Activated T-helper 1 cell treated with anti-CD3 and anti-CD28 coated beads, Interleukin-2, amount 50 U/mL, for 16 hours (primary cell): Measurements from ENCODE around the gene CAMK2B.

Experiments used
- DNase-seq, 2 donors: peaks; one replicate each; pipeline ENCODE4 v3.0.0-alpha.2; 2020; ENCODE audit warnings: low read depth in 1 of 2, low spot score in 1 of 2

The CAMK2B gene

DNA sequence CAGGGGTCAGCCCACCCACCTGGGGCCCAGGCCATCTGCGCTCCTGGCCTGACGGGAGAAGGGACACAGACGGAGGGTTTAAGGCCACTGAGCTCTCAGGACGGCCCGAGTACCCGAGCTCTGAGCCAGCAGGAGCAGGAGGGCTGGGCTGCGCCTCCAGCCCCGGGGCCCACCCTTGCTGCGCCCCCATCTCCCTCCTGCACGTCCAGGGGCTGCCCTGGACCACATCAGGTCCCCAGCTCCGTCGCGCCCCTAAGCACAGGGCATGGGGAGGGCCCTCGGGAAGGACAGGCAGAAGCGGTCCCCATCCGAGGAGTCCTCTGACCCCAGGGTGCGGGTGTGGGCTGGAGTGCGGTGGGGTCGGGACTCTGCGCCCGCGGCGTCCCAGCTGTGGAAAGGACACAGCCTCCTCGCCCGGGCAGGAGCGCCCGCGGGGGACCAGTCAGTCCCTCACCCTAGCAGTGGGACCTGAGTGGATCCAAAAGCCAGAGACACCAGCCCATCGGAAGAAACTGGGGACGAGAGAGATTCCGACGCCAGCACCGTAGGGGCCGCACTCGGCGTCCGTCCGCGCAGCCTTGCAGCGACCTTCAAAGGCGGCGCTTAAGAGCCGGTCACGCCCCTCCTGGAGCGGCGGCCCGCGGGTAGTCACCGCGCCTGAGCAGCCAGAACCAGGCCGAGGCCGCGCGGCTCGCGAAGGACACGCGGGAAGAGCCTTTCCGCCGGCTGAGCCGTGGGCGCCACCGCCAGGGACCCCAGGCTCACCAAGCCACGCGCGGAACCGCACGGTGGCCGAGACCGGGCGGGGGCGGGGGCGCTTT, 15.9 kb downstream of the CAMK2B start:
- no peak for DNase-seq

DNA sequence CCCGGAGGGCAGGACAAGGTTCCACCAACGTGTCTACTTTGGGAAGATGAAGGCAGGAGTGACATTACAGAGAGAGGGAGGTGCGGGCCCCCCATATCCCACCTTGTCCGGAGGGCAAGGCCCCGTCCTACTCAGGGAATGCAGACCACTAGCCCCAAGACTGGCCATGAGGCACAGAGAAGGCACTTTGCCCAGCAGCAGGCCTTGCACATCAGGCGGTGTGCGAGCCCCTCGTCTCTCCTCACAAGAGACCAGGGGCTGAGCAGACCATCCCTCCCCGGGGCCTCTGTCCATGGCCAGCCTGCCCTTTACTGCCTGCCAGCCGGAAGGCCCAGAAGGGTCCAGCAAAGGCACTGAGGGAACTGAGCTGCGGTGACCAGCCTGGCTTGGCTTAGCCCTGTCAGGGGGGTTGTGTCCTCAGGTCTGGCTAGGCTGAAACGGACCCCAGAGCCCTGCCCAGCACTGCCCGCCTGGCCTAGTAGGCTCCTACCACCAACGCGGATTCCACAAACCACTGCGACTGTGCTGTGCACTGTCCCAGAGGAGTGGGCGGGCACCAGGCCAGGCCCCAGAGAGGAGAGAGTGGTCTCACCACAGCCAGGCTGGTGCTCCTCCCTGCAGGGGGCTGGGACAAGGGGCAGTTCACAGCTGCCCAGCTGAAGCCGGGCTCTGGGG, 16.7 kb downstream of the CAMK2B start:
- DNase-seq, result no peak

DNA sequence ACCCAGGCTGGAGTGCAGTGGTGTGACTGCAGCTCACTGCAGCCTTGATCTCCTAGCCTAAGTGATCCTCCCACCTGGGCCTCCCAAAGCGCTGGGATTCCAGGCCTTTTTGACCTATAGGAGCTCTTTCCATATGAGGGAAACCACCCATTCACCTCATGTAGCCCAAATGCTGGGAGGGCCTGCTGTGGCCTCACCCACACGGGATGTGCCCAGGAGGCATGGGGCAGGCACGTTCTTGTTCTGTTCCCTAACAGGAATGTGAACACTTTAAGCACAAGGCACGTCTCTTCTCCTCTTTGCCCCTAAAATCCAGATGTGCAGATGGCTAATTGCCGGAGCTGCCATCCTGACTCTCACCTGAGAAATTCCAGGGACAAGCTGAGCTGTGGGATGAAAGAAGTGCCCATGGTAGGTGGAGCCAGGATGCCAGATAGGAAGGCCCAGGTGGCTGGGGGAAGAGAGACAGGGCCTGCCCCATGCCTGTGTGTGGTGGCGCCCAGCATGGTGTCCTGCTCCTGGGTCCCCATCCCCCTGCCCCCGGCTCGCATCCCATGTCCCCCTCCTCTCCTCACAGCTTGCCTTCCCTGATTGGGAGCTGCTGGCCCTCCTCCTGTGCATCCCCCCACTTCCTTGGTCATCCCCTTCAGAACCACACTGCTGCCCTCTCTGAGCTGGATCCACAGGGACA, 17.3 kb downstream of the CAMK2B start:
- no peak for DNase-seq

DNA sequence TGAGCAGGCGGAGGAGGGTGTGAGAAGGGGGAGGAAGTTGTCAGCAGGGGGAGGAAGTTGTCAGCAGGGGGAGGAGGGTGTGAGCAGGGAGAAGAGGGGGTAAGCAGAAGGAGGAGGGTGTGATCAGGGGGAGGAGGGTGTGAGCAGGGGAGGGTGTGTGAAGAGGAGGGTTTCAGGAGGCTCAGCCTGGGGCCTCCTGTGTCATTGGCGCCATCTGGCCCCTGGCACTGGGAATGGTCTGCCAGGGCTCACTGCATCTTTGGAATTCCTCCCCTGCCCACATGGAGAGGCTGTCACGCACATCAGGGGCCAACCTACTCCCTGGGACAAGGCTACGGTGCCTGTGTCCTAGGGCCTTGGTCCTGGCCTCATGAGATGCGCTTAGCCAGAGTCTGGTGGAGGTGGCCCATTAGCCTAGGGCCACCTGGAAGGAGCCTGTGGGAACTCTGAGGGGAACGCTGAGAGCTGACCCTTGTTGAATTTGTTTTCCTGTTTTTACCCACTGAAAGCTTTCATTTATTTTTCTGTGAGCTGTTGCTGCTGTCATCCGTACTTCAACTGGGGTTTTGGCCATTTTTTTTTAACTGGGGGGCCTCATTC, 18.0 kb downstream of the CAMK2B start:
- DNase-seq, result no peak

DNA sequence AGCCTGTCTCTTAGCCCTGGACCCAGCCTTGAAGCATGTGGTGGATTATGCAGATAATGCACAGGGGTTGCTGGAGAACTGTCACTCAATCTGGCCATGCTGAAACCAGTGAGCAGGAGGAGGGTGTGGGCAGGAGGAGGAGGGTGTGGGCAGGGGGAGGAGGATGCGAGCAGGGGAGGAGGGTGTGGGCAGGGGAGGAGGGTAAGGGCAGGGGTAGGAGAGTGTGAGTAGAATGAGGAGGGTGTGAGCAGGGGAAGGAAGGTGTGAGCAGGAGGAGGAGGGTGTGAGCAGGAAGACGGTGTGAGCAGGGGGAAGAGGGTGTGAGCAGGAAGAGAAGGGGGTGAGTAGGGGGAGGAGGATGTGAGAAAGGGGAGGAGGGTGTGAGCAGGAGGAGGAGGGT, 18.8 kb downstream of the CAMK2B start:
- DNase-seq, result no peak

DNA sequence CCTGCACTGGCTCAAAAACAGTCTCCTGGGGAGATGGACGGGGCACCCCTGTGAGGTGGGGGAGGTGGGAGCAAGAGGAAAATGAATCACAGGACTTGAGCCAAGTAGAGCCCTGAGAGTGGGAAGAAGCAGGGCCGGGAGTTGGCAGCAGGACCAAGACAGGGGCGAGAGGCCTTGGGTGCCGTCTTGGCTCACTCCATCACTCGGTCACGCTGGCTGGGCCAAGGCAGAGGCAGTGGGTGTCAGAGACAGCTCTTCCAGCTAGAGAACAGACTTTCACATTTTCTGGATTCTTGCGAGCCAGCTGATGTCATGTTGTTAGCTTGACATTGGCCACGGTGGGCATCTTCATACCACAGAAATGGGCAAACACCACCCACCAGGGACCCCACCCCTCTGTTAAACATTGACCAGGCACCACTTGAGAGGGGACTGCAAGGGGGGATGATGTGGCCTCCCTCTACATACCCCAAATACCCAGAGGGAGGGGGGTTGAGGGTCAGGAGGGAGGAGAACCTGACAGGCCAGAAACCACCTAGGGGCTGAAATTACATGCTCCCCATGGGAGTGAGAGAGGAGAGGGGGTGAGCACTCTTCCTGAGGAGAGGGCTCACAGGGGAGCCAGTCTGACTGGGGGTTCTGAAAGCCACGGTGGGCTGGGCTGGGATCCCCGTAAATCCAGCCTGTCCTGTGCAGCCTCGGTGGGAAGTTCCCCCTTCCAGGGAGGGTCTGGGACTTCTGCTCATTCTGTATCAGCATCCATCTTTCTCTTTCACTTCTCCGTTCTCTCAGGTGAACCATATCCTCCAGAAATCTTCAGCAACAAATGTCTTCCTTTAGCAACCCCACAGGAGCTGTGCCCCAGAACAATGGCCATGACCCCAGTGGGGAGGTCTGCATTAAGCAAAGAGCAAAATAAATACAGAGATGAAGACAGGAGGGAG, 19.6 kb downstream of the CAMK2B start:
- no peak for DNase-seq

DNA sequence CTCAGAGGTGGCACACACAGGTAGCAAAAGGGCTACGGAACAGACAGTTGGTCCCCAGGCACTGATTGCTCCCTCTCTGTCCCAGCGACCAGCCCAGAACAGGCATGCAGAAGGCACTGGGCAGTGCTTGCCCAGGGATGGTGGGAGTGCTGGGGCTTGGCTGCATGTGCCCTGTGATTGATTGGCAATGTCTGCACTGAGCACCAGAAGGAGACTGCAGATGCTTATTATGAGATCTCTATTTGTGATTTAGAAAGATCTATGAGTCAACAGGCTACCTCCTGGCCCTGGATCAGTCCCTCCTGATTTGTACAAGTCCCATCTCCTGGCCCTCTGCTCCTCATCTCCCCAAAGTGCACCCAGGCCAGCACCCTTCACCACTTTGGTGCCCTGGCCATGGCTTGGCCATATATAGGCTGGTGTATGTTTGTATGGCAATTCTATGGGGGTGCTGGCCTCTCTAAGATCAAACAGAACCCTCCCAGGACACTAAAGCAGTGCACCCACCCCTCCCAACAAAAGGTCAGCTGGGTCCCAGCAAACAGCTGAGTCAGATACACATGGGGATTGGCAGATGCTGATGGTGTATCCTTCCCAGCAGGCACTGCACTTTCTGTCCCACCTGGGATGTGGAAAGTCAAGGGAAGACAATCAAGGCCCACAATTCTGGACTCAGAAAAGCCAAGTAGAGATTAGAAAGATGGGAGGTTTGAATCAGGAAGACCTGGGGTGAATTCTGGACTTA, 30.9 kb downstream of the CAMK2B start:
- no peak for DNase-seq

DNA sequence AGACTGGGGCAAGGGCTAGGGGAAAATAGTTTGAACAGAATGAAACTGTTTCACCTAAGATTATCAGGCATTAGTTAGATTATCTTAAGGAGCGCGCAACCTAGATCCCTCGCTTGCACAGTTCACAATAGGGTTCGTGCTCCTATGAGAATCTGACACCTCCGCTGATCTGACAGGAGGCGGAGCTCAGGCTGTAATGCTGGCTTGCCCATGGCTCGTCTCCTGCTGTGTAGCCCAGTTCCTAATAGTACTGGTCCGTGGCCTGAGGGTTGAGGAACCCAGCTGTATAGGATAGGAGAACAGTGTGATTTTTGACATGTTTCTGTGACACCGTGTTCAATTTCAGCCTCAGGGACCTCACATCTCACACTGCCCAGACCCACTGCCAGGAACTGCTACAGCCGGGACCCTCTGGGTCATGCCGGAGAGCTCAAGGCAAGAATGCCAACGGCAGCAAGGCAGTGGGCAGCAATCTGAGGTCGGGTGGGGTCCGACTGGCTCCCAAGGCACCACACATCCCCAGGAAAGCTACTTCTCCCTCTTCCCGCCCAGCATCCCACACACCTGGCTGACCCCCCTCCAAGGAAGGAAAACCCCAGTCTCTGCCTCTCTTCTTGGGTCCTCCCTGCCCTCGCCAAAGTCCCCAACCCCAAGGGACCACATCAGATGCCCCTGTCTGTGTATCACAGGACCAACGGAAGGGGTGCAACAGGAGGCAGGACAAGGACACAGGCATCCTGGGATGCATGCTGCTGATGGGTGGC, 31.7 kb downstream of the CAMK2B start:
- no peak for DNase-seq

DNA sequence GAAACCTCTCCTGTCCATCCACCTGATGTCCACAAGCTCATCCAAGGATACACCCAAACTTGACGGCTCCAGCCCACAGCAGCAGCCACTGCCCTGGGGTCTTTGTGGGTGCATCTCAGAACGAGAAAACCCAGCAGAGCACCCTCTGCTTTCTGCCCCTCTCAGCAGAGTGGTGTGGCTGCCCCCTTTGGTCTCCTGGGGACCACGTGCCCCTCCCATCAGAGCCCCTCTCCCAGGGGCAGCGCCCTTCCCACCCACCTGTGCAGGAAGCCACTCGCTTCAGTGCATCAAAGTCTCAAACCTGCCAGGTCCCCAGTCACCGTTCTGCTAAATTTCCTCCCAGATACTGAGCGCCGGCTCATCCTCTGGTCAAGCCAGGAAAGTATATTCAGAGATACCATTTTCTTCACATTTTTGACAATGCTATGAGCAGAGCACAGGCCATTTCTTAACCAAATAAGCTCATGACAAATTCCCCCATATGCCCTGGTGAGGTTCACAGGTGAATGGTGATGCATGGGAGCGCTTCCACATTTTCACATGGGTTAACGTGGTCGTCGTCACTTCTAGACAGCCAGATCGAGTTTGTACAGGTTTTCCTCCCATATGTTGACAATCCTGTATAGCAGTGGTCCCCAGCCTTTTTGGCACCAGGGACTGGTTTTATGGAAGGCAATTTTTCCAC, 32.4 kb downstream of the CAMK2B start:
- peak in 1 of 2 donors; percentile 2 for DNase-seq

DNA sequence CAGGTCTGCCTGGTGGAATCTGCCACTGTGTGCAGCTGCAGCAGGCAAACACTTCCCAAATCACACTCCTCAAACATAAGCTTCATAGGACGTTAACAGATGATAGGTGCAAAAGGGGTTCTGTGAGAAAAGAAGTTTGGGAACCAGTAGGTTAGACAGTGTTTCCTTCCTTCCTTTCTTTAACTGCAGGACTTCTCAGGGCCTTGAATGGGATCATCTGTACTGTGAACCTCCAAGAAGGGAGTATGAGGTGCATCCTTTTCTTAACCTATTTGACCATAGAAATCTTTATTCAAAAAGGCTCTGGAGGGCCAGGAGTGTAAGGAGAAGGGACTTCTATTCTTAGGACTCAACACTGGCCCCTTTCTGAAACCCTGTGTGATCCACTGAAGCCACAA, 33.0 kb downstream of the CAMK2B start:
- DNase-seq, result no peak

DNA sequence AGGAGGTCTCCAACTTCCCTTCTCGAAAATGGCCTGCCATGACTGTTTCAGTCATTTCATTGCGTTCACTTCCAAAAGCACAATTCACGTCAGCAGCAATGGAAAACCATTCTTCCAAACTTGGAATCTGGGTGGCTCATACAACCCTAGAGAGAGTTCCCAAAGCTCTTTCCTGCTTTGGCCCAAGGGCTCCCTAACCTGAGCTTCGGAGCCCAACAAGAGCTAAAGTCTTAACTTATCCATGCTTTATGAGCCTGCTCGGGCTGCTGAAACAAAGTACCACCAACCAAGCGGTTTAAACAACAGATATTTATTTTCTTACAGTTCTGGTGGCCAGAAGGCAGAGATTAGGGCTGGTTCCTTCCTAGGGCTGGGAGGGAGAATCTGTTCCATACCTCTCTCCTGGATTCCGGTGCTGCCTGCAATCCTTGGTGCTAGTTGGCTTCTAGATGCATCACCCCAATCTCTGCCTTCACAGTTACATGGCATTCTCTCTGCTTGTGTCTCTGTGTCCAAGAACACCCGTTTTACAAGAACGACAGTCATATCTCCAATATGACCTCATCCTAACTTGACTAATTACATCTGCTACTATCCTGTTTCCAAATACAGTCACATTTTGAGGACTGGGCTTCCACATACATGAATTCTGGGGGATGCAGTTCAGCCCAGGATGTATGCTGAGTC, 33.5 kb downstream of the CAMK2B start:
- DNase-seq, result no peak

DNA sequence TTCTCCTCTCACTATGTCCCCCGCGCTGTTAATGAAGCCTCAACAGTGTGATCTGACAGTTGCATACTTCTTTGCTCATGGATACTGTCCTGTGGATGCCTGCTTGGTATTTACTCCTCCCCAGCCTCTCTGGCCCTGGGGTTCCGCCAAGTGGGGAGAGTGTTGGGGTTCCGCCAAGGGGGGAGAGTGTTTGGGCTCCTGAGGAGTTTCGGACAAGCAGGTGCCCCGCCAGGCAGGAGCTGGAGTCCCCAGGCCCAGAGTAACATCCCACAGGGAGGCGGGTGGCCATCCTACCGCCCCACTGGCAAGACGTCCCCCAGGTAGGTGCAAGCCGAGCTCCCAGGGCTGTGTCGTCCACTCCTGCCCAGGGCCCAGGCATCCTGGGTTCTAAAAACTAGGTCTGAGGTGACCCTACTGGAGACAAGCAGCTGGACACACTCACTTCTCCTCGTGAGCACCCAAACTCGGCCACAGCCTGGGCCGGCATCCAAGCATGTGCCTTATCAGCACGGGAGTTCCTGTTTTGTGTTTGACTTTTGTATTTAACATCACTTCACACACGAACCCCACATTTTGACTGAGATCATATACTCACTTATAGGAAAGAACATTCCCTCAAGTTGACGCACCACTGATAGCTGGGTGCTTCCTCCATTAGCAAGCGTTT, 34.2 kb downstream of the CAMK2B start:
- DNase-seq, result peak in 1 of 2 donors; percentile 2

DNA sequence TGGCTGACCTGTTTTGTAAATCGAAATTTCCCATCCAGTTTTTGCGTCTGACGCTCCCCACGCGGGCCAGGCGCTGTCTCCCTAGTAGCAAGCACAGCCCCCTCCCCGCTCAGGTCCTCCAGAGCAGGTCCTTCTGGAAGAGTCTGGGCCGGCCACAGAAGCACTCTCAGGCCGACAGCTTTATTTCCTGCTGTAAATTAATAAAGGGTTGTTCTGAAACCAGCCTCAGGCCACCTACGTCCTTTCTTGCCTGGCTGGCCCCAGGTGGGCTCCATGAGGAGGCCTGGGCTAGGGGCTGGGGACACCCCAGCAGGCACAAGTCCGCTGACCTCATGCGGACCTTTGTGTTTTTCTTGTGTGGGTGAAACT, 35.2 kb downstream of the CAMK2B start:
- peak in 1 of 2 donors; percentile 2 for DNase-seq

DNA sequence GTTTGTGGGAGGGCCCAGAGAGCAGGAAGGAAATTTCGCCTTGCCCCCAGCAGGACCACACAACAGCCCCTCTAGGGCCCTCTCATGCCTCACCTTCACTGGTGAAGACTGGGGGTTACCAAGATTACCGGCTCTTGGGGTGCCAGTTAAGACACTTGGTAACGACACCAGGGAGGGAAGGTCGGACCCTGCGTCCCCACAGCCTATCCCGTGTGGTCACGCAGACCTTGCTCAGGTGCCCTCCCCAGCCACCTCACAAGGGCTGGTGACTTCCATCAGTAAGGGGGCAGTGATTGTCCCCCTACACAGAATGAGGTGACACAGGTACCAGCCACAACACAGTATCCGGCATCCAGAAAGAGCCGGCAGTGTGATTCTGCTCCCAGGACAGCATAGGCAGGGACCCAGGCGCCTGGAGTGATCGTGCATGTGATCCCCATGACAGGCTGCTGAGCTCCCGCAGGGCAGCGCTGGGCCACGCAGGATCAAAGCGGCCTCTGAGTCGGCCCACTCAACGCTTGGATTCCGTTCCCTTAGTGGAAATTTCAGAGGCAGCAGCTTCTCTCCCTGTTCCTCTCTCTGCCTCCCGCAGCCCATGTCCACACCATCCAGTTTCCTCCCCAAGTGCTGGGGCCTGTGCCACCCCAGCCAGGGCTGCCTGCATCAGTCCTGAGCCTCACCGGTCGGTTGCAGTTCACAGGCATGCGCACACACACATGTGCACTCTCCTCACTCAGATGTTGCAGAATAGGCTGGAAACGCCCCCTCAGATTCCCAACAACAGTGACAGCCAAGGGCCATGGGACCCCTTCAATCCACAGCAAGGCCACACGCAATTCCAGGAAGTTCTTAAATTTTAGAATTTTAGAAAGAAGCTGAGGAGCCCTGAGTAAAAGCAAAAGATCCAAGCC, 35.8 kb downstream of the CAMK2B start:
- no peak for DNase-seq

DNA sequence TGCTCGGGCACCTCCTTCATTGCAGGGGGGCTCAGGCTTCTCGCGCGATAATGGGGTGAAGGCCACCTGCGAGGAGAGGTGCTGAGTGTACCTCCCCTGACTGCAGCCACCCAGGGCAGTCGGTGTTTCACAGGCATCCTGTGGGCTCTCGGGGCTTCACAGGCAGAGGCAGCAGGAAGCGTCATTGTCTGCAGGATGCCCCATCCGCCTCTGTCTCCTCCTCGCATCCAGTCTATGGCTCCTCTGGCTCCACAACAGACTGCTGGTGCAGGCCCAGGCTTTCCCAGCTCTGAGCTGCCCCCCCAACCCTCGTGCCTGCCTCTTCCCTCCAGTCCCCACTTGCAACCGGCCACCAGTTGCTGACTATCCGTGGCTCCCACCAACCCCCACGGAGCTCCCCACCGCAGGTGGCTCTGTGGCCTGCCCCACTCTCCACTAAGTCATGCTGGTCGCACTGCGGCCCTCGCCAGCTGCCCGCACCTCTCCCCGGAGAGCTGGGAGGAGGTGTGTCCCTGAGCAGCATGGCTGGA, 36.5 kb downstream of the CAMK2B start:
- DNase-seq, result peak in 1 of 2 donors; percentile 3

DNA sequence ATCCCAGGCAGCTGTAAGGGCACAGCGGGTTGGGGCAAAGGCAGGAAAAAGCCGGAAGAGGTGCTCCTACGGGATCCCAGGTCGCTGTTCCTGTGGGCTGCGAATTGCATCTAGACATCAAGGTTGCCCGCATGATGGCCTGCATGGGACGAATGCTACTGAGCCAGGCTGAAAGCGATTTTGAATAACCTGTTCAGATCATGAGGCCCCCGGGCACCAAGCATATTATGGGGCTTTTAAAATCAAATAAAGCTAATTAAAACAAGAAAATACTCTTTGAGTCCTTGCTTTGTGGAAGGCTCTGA, 37.1 kb downstream of the CAMK2B start:
- no peak for DNase-seq
